Prostate gland (tissue), 2 donors: ENCODE results near the gene PTGES2.

Source experiments
- CTCF ChIP-seq, 4 experiments: fragments of 200-600 bp in 2 of 4; fragments of 450-650 bp in 2 of 4; sonication (generic) in 2 of 4; IDR thresholded peaks; 1 replicate in 3 of 4; 2 replicates in 1 of 4; pipeline ENCODE4 v1.5.1; 2016 to 2019; ENCODE audit warnings: antibody characterized with exemption in 4 of 4, mild to moderate bottlenecking in 2 of 4, moderate library complexity in 2 of 4
- POLR2A ChIP-seq: fragments of 450-650 bp; IDR thresholded peaks from one replicate; pipeline ENCODE4 v1.6.1; 2016; ENCODE audit warnings: antibody characterized with exemption, mild to moderate bottlenecking

GRCh38 chr9:128102861-128103588, 24.5 kb downstream of the PTGES2 start:
- no peak for TF ChIP-seq CTCF (IDR thresholded peaks at IDR 0.05)
- TF ChIP-seq POLR2A = no peak
